SK-N-MC (cell line): ENCODE measurements around the gene MYOCD.
"Not testable (repeated sequence)": the region's sequence is repeated elsewhere in the genome, so short reads cannot be mapped to it uniquely, and the experiment has no call there.

Experiments used
- DNase-seq: peaks from one replicate; pipeline ENCODE4 v3.0.0-alpha.2; 2011; ENCODE audit warnings: low read depth, low spot score
- H3K27ac ChIP-seq: fragments of 200-600 bp; sonication (generic); 2 replicates; pipeline ENCODE4 v1.5.1; 2016; ENCODE audit warnings: mixed run types
- H3K36me3 ChIP-seq: fragments of 200-600 bp; sonication (generic); 2 replicates; pipeline ENCODE4 v1.6.1; 2017; ENCODE audit warnings: antibody characterized with exemption, low read length, mixed read lengths; ENCODE audit not compliant: insufficient read depth
- H3K4me3 ChIP-seq: fragments of 200-600 bp; sonication (generic); 2 replicates; pipeline ENCODE4 v1.5.1; 2016
- H3K9ac ChIP-seq: fragments of 200-600 bp; sonication (generic); 2 replicates; pipeline ENCODE4 v1.8.0; 2017; ENCODE audit warnings: mixed run types, mixed read lengths; ENCODE audit not compliant: insufficient read length
- H3K9me3 ChIP-seq: fragments of 200-600 bp; sonication (generic); 2 replicates; pipeline ENCODE4 v1.6.1; 2017; ENCODE audit warnings: low read depth, mild to moderate bottlenecking, antibody characterized with exemption, low read length, moderate library complexity, mixed read lengths
- EZH2 ChIP-seq: fragments of 200-600 bp; sonication (generic); IDR thresholded peaks from one replicate; pipeline ENCODE4 v1.6.1; 2017; ENCODE audit warnings: antibody characterized with exemption
- FOXP2 ChIP-seq: optimal IDR thresholded peaks from 2 replicates; pipeline ENCODE3; 2011; ENCODE audit warnings: mild to moderate bottlenecking, moderate library complexity; ENCODE audit not compliant: insufficient read depth; ENCODE audit errors: extremely low read length, control extremely low read depth
- POLR2AphosphoS5 ChIP-seq: IDR thresholded peaks from 2 replicates; pipeline ENCODE4 v1.6.1; 2012; ENCODE audit warnings: mild to moderate bottlenecking, low read depth, low read length, borderline replicate concordance

Gene MYOCD

DNA sequence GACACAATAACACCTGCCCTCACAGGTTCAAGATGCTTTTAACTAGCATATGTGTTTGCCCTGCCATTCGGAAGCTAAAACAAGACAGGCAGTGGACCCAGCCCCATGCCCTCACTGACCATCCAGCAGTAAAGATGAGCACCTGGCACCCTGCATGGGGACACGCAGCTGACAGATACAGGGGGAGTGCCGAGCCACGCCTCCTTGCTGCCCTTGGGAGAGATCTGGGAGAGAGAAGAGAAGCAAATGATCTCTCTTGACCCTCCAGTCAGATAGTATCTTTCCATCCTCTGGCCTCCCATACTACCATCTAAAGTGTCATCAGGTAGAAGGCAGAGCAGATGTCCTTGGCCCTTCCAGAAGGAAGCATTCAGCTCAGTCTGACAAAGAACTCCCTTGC lies 40.6 kb upstream of the MYOCD start:
- H3K27ac ChIP-seq = no peak overlapping the region
- H3K9me3 ChIP-seq = no peaks in the 10 kb centered on the region
- H3K36me3 ChIP-seq = no peaks in the 10 kb centered on the region
- no peak overlapping the region for H3K4me3 ChIP-seq
- H3K9ac ChIP-seq = no peak overlapping the region
- DNase-seq = no peak
- no peak for TF ChIP-seq EZH2
- TF ChIP-seq POLR2AphosphoS5 = no peak
- TF ChIP-seq FOXP2 = no peak

GRCh38 chr17:12627177-12627629 lies 38.5 kb upstream of the MYOCD start:
- Histone ChIP-seq H3K4me3 (no peak overlapping the region), H3K9me3 (no peaks in the 10 kb centered on the region), H3K36me3 (no peaks in the 10 kb centered on the region), H3K9ac (no peak overlapping the region), H3K27ac (no peak overlapping the region)
- no peak for DNase-seq
- TF ChIP-seq POLR2AphosphoS5 (no peak), FOXP2 (no peak), EZH2 (no peak)

- H3K4me3 ChIP-seq = no peak overlapping the region
- DNase-seq = no peak
- no peak overlapping the region for H3K9ac ChIP-seq
- no peak for TF ChIP-seq FOXP2
- no peak for TF ChIP-seq POLR2AphosphoS5
- no peak for TF ChIP-seq EZH2
- H3K9me3 ChIP-seq = no peaks in the 10 kb centered on the region
- no peak overlapping the region for H3K27ac ChIP-seq
- H3K36me3 ChIP-seq = no peaks in the 10 kb centered on the region
These were observed 37.8 kb upstream of the MYOCD start for GRCh38 chr17:12627781-12628451.

GRCh38 chr17:12631076-12631475 lies 34.6 kb upstream of the MYOCD start:
- TF ChIP-seq EZH2 = no peak
- no peak for TF ChIP-seq POLR2AphosphoS5
- no peak for TF ChIP-seq FOXP2
- Histone ChIP-seq H3K9ac (no peak overlapping the region), H3K9me3 (no peaks in the 10 kb centered on the region), H3K27ac (no peak overlapping the region), H3K4me3 (no peak overlapping the region), H3K36me3 (no peaks in the 10 kb centered on the region)
- DNase-seq = no peak

DNA sequence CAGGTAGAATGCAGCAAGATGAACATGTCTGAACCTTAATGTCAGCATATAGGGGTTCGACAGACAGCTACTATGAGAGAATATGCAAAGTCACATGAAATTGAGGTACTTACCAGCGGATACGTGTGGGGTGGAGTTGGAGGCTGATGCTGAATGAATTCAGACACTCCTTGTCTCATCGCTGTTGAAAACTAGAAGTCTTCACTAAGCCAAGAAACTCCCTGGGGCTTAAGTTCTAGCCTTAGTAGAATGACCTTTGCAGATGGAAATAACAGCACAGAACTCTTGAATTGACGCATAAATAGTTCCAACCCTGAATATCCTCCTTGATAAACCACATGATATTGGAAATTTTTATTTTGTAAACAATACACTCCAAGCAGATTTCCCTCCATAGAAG lies 32.9 kb upstream of the MYOCD start:
- no peak overlapping the region for H3K27ac ChIP-seq
- H3K4me3 ChIP-seq = no peak overlapping the region
- H3K36me3 ChIP-seq = no peaks in the 10 kb centered on the region
- H3K9ac ChIP-seq = no peak overlapping the region
- no peak for DNase-seq
- H3K9me3 ChIP-seq = no peaks in the 10 kb centered on the region
- TF ChIP-seq EZH2 (no peak), POLR2AphosphoS5 (no peak), FOXP2 (no peak)

DNA sequence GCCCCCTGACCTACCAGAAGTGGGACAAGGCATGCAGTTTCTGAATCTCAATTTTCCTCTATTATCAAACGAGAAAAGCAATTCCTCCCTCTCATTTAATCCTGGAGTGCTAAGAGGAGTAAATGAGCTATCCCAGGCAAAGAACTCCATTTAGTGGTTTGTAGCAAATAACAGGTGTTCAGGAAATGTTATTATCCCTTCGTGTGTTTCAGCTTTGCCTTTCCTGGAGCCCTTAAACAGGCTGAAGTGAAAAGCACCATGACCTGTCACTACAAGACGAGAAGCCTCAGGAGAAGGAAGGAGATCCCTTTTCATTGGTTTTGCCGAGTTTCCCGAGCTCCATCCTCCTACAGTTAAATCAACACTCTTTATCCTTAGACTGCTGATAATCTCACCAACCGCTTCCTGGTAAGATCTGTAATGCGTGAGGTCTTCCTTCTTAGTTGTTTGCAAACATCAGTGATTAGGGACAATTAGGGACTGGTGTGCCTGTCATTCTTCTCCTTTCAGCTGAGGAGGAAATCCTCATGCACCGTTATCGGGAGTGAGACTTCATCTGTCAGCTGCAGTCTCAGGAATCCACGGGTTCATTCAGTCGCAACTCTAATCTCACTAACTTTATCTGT lies 30.8 kb upstream of the MYOCD start:
- no peak overlapping the region for H3K4me3 ChIP-seq
- H3K36me3 ChIP-seq = no peaks in the 10 kb centered on the region
- H3K9ac ChIP-seq = no peak overlapping the region
- no peak for DNase-seq
- no peaks in the 10 kb centered on the region for H3K9me3 ChIP-seq
- no peak overlapping the region for H3K27ac ChIP-seq
- no peak for TF ChIP-seq FOXP2
- no peak for TF ChIP-seq POLR2AphosphoS5
- no peak for TF ChIP-seq EZH2

DNA sequence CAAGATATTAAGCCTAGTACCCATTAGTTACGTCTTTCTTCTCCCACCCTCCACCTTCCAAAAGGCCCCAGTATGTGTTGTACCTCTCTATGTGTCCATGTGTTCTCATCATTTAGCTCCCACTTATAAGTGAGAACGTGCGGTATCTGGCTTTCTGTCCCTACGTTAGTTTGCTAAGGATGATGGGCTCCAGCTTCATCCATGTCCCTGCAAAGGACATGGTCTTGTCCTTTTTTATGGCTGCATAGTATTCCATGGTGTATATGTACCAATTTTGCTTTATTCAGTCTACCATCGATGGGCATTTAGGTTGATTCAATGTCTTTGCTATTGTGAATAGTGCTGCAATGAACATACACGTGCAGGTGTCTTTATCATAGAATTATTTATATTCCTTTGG lies 29.7 kb upstream of the MYOCD start:
- H3K4me3 ChIP-seq, DNase-seq, H3K9me3 ChIP-seq, H3K27ac ChIP-seq, H3K36me3 ChIP-seq, H3K9ac ChIP-seq: not testable (repeated sequence)

- H3K9me3 ChIP-seq = no peaks in the 10 kb centered on the region
- no peak overlapping the region for H3K9ac ChIP-seq
- no peak overlapping the region for H3K27ac ChIP-seq
- no peak for DNase-seq
- no peaks in the 10 kb centered on the region for H3K36me3 ChIP-seq
- no peak overlapping the region for H3K4me3 ChIP-seq
- no peak for TF ChIP-seq FOXP2
- TF ChIP-seq POLR2AphosphoS5 = no peak
- TF ChIP-seq EZH2 = no peak
These were observed 28.7 kb upstream of the MYOCD start for GRCh38 chr17:12637015-12637414.
